ENCODE measurements around the gene MRAP.

MRAP gene

DNA sequence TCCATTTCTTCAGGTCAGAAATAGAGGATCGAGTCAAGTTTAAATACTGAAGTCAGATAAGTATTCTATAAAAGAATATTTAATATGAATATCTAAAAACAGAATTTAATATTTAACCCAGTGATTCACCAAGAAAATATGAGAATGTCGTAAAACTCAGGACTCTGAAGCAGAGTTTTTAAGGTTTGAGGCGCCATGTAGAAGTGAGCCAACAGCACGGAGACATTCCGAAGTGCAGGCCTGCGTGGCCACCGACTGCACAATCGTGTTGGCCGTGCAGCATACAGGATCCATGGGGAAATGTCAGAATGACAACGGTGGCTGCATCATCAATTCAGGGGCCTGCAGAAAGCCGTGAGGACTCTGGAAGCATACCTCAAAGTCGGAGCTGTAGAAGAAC, 23.4 kb downstream of the MRAP start:
- DNase-seq (ENCODE audit: low spot score) = no peak

DNA sequence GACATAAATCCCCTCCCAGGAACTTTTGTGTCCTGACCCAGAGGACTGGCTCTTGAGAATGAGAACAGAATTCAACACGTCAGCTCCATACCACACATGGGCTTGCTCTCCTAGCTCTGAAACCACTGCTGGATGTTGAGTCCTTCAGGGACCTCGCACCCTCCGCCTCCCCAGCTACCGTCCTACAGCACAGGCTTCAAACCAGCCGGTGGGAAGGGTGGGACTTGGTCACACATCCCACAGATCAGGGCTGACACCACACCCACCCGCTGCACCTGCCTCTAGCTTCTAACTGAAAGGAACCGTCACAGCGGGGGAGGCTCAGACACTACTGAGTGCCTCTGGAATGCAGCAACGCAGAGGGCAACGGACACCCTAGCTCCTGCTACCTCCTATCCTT, 24.0 kb downstream of the MRAP start:
- no peak for DNase-seq (ENCODE audit: low spot score)

DNA sequence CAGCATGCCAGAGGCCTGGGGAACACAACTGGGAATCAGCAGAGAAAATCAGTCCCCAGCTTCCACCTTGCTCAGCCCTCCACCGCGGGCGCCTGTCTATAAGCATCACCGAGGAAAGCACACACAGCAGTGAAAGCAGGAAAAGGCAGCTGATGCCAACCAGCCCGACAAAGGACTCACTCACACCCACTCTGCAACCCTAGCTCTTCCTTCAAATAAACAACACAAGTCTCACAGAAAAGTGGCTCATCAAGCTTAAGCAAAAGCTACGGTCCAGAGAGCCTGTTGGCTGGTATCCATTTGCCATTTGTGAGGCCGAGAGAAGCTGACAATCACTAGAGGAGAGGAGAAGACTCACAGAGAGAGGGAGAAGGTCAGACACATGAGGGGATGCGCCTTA, 27.1 kb downstream of the MRAP start:
- no peak for DNase-seq (ENCODE audit: low spot score)

DNA sequence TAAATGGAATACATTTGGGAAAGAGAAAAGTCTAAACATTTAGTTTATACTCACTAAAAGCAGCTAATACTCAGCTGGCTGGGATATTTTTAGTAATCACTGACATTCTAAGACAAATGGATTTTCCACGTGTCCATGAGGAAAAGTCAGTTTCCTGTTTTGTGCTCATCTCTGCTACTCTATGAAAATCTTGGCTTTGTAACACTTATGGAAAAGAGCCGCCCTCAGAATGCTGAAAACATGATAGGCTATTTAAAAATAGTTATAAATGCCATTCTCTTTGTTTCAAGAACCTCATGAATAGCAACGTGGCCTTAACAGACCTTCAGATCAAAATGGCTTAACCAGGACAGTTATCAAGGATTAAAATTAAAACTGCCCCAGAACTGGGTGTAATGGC, 29.9 kb downstream of the MRAP start:
- DNase-seq (ENCODE audit: low spot score) = no peak

DNA sequence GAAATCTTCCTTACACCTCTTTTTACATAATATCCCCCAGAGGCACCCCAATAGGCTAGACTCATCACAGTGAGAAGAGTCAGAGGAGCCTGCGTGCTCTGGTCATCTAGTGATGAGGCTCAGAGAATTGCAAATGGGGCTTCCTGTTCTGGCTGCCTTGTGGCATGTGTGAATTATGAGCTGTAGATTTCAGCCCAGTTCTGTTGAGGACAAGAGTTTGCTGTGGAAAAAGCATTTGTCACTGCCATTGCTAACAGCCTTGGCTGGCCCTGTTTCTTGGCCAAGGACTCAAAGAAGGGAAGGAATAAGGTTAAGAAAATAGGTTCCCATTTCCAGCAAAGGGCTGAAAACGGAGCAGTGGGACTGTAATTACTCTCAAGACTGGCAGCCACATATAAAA, 30.7 kb downstream of the MRAP start:
- no peak for DNase-seq (ENCODE audit: low spot score)

DNA sequence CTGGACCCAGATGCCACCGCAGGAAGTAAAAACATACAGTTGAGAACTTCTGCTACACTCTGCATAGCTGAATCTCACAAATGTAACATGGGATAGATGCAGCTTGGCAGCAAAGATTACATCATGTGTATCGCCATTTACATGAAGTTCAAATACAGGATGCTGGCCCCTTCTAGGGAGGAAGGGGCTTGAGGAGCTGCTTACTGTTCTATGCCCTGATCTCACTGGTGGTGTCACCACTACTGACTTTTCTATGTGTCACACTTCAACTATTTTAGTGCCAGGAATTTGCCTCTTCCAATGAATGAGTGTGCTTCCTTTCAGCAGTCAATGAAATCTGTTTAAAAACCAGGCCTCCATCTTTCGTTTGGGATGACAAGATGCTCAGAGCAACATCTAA, 31.1 kb downstream of the MRAP start:
- no peak for DNase-seq (ENCODE audit: low spot score)

GRCh38 chr21:32330784-32331311, 32.2 kb downstream of the MRAP start:
- DNase-seq (ENCODE audit: low spot score) = no peak

GRCh38 chr21:32331444-32332305, 33.0 kb downstream of the MRAP start:
- DNase-seq (ENCODE audit: low spot score) = no peak

GRCh38 chr21:32332463-32332951, 33.9 kb downstream of the MRAP start:
- DNase-seq (ENCODE audit: low spot score) = no peak

DNA sequence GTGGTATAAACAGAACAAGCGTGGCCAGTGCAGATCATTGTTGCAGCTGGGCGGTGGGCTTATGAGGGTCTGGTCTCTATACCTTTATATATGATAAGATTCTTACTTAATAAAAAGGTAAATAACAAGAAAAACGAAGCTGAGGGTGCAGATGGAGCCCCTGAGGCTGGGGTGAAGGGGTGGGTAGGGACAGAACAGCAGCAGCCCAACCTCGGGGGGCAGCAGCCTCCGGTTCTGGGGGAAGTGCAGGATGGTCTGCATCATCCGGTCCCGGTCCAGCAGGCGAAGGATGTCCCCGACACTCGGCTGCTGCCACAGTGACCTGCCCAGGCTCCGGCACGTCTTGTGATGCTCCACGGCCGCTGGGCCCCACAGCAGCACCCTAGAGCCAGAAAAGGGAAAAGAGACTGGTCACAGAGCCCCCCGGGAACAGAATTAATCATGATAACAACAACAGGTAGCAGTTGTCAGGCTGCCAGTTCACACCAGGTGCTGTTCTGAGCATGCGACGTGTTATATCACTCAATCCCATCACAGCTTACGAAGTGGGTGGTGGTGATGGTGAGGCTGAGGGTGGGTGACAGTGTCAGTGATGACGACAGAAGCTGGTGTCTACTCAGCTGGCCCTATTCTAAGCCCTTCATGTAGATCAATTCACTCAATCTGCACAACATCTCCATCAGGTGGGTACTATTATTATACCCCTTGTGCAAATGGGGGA, 35.5 kb downstream of the MRAP start:
- DNase-seq (ENCODE audit: low spot score) = no peak

- no peak for DNase-seq (ENCODE audit: low spot score)
Measured at GRCh38 chr21:32334980-32335531, 36.4 kb downstream of the MRAP start.

GRCh38 chr21:32335601-32336575, 37.2 kb downstream of the MRAP start:
- no peak for DNase-seq (ENCODE audit: low spot score)

GRCh38 chr21:32336711-32337110, 38.1 kb downstream of the MRAP start:
- no peak for DNase-seq (ENCODE audit: low spot score)

GRCh38 chr21:32337206-32337605, 38.6 kb downstream of the MRAP start:
- DNase-seq (ENCODE audit: low spot score) = no peak

- no peak for DNase-seq (ENCODE audit: low spot score)
Measured at GRCh38 chr21:32338209-32338921, 39.7 kb downstream of the MRAP start.

GRCh38 chr21:32340863-32341848, 42.5 kb downstream of the MRAP start:
- DNase-seq (ENCODE audit: low spot score) = no peak

GRCh38 chr21:32346951-32347350, 48.3 kb downstream of the MRAP start:
- no peak for DNase-seq (ENCODE audit: low spot score)

DNA sequence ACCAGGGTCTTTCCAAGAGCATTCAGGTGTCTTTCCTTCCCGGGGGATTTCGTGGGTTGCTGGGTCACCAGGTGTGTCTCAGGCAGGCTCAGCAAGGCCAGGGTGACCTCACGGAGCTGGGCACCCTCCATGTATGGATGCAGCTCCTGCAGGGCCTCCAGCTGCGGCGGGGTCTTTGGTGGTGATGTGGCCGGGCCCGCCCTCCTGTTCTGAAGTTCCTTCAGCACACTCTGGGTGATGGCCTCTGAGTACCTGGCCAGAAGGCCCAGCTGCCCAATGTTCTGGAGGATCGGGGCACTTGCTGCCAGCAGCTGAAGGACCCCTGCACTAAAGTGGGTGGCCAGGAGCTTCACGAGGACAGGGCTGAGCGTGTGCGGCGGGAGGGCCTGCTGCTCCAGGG, 48.7 kb downstream of the MRAP start:
- DNase-seq (ENCODE audit: low spot score) = no peak

GRCh38 chr21:32347977-32348376, 49.3 kb downstream of the MRAP start:
- no peak for DNase-seq (ENCODE audit: low spot score)

Data from SK-N-DZ (cell line).